HCT116 (cell line): ENCODE results near the gene WHRN. TPM values are rescaled to one million over a fixed set of nuclear protein-coding genes. Genes with fewer than 3 reads are reported as not detected.

ENCODE experiments used
- ATAC-seq: fragments of 200-7000 bp; cut with Tn5 transposase; 2 replicates; pipeline ENCODE4 v1.9.1; 2020; ENCODE audit warnings: mild to moderate bottlenecking, moderate library complexity
- BruUV-seq: library from RNA; stranded (reverse); fragments of 400-500 nt; replicated peaks from 2 replicates; lab custom pipeline; 2021; lab: Mats Ljungman, UMichigan
- CTCF ChIA-PET: fragments of 300-600 bp; sonication (Branson Sonifier 250); formaldehyde crosslinking; loops from one replicate; lab custom pipeline; 2021; ENCODE audit warnings: antibody characterized with exemption; lab: Charles Lee
- POLR2A ChIA-PET: fragments of 300-600, 350-600 bp; sonication (Branson Sonifier 250); formaldehyde crosslinking; loops from one replicate; lab custom pipeline; 2021; ENCODE audit warnings: antibody characterized with exemption; lab: Charles Lee
- RAD21 ChIA-PET, 2 experiments: fragments of 300-600 bp; sonication (Branson Sonifier 250); formaldehyde crosslinking; loops; one replicate each; lab custom pipeline; 2023; ENCODE audit warnings: low total read pairs in 2 of 2; ENCODE audit not compliant: uncharacterized antibody in 2 of 2, unreplicated experiment in 2 of 2, low non-redundant PET in 1 of 2; lab: Charles Lee
- DNase-seq: peaks from one replicate; pipeline ENCODE4 v3.0.0-alpha.2; 2010; ENCODE audit warnings: low read depth, low spot score
- H2AFZ ChIP-seq: fragments of 200-600 bp; shearing (Covaris generic), sonication (generic); 2 replicates; pipeline ENCODE4 v1.6.1; 2017; ENCODE audit warnings: low read depth, mixed run types, mixed read lengths, antibody characterized with exemption, low read length; ENCODE audit not compliant: poor library complexity, severe bottlenecking
- H3K27ac ChIP-seq: 2 replicates; pipeline ENCODE4 v1.5.1; 2012; ENCODE audit warnings: low read depth, low read length
- H3K27me3 ChIP-seq: fragments of 200-600 bp; sonication (generic); 2 replicates; pipeline ENCODE4 v1.6.1; 2016; ENCODE audit warnings: mixed run types, low read length, mixed read lengths; ENCODE audit not compliant: insufficient read depth
- H3K36me3 ChIP-seq, 2 experiments: fragments of 200-500 bp in 1 of 2; fragments of 200-600 bp in 1 of 2; sonication (Bioruptor generic) in 1 of 2; sonication (generic) in 1 of 2; 2 replicates each; pipeline versions ENCODE4 v1.5.1 to v1.6.1; 2014 to 2016; ENCODE audit warnings: low read length in 2 of 2, inconsistent platforms in 1 of 2, mixed read lengths in 1 of 2, mixed run types in 1 of 2; ENCODE audit not compliant: insufficient read depth in 2 of 2, control insufficient read depth in 1 of 2
- H3K4me1 ChIP-seq, 2 experiments: fragments of 200-600 bp in 1 of 2; sonication (generic) in 1 of 2; 2 replicates each; pipeline versions ENCODE4 v1.5.1 to v1.6.1; 2012 to 2017; ENCODE audit warnings: low read length in 2 of 2, inconsistent platforms in 1 of 2, mild to moderate bottlenecking in 1 of 2, mixed read lengths in 1 of 2, mixed run types in 1 of 2, moderate library complexity in 1 of 2; ENCODE audit not compliant: insufficient read depth in 2 of 2, control insufficient read depth in 1 of 2
- H3K4me2 ChIP-seq: fragments of 200-600 bp; sonication (generic); 2 replicates; pipeline ENCODE4 v1.6.1; 2017; ENCODE audit warnings: mixed run types, low read length, mixed read lengths
- H3K4me3 ChIP-seq, 2 experiments: fragments of 200-600 bp in 1 of 2; sonication (generic) in 1 of 2; replicated peaks in 1 of 2; 2 replicates each; pipeline ENCODE4 v1.5.1; 2011 to 2016; ENCODE audit warnings: low read length in 2 of 2, control low read depth in 1 of 2, low read depth in 1 of 2, mild to moderate bottlenecking in 1 of 2, mixed read lengths in 1 of 2, mixed run types in 1 of 2
- H3K79me2 ChIP-seq: fragments of 200-600 bp; sonication (generic); 2 replicates; pipeline ENCODE4 v1.6.1; 2017; ENCODE audit warnings: mild to moderate bottlenecking, mixed run types, low read length, moderate library complexity, mixed read lengths; ENCODE audit not compliant: insufficient read depth
- H3K9ac ChIP-seq: fragments of 200-600 bp; sonication (generic); 2 replicates; pipeline ENCODE4 v1.6.1; 2016; ENCODE audit warnings: low read length, mixed read lengths
- H3K9me2 ChIP-seq: fragments of 200-600 bp; sonication (generic), shearing (Covaris generic); 2 replicates; pipeline ENCODE4 v1.6.1; 2017; ENCODE audit warnings: mixed run types, mild to moderate bottlenecking, moderate library complexity; ENCODE audit not compliant: insufficient read depth
- H3K9me3 ChIP-seq, 2 experiments: fragments of 200-500 bp in 1 of 2; fragments of 200-600 bp in 1 of 2; sonication (Bioruptor generic) in 1 of 2; sonication (generic) in 1 of 2; 2 replicates each; pipeline ENCODE4 v1.6.1; 2014 to 2017; ENCODE audit warnings: low read length in 2 of 2, mixed read lengths in 2 of 2, inconsistent platforms in 1 of 2, low read depth in 1 of 2, mild to moderate bottlenecking in 1 of 2, mixed run types in 1 of 2, moderate library complexity in 1 of 2; ENCODE audit not compliant: control insufficient read depth in 1 of 2, insufficient read depth in 1 of 2
- H4K20me1 ChIP-seq: fragments of 200-600 bp; sonication (generic), shearing (Covaris generic); 2 replicates; pipeline ENCODE4 v1.6.1; 2017; ENCODE audit warnings: mixed run types, mild to moderate bottlenecking, moderate library complexity; ENCODE audit not compliant: insufficient read depth
- EGR1 ChIP-seq: IDR thresholded peaks from 2 replicates; pipeline ENCODE4 v1.6.1; 2012; ENCODE audit warnings: low read depth
- ELF1 ChIP-seq: IDR thresholded peaks from 2 replicates; pipeline ENCODE4 v1.6.1; 2012; ENCODE audit warnings: low read depth, borderline replicate concordance
- JUND ChIP-seq: IDR thresholded peaks from 2 replicates; pipeline ENCODE4 v1.6.1; 2012
- RAD21 ChIP-seq: IDR thresholded peaks from 2 replicates; pipeline ENCODE4 v1.6.1; 2012; ENCODE audit warnings: low read depth, mild to moderate bottlenecking
- SIN3A ChIP-seq: IDR thresholded peaks from 2 replicates; pipeline ENCODE4 v1.6.1; 2012; ENCODE audit warnings: low read depth
- SP1 ChIP-seq: IDR thresholded peaks from 2 replicates; pipeline ENCODE4 v1.6.1; 2012; ENCODE audit warnings: low read depth
- SRF ChIP-seq: IDR thresholded peaks from 2 replicates; pipeline ENCODE4 v1.6.1; 2012; ENCODE audit warnings: low read depth
- intact Hi-C: fragments of 100-400 bp; cut with micrococcal nuclease; formaldehyde crosslinking; loops from 2 replicates; pipeline ENCODE4 v1.10.0; 2022
- total RNA-seq: library from RNA; stranded (reverse); gene quantifications from one replicate; pipeline ENCODE4 v1.2.1, GENCODE V29; 2021; ENCODE audit not compliant: unreplicated experiment
- TF ChIP-seq, protein P1 (sequence below): IDR thresholded peaks from 2 replicates; pipeline ENCODE4 v1.6.1; 2012

WHRN gene
- total RNA-seq, 1 experiment from 2014 or later: 12.8 TPM

DNA sequence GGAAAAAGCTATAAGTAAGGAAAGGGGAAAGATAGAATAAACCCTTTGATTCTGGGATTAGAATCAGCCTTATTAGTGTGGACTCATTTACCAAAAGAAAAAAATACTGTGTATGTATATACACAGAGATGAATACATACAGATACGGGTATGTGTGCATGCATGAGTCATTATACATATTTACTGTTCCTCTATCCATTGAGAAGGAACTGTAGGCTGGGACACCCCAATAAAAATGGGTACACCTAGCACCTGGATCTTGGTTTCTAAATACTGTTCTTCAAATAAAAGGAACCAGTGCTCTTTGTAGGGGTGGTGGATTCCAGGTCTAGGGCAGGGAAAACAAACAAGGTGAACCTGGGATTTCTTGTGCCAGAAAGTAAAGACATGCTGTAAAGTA is 48.3 kb downstream of the WHRN start:
- Histone ChIP-seq H2AFZ (no peak overlapping the region), H3K4me1 (no peaks in the 10 kb centered on the region), H3K27ac (no peak overlapping the region), H3K79me2 (no peaks in the 10 kb centered on the region), H3K9me2 (no peaks in the 10 kb centered on the region), H3K36me3 (no peaks in the 10 kb centered on the region), H3K4me2 (no peak overlapping the region), H3K4me3 (no peak overlapping the region), H4K20me1 (no peaks in the 10 kb centered on the region), H3K27me3 (no peaks in the 10 kb centered on the region), H3K9ac (no peak overlapping the region), H3K9me3 (no peaks in the 10 kb centered on the region)
- no TSS peak for BruUV-seq
- CTCF ChIA-PET: no interaction called here
- POLR2A ChIA-PET: no interaction called here
- intact Hi-C loops: no loop called here
- RAD21 ChIA-PET: no interaction called here
- ATAC-seq (no peak), DNase-seq (no peak)
- TF ChIP-seq EGR1 (no peak), SIN3A (no peak)

DNA sequence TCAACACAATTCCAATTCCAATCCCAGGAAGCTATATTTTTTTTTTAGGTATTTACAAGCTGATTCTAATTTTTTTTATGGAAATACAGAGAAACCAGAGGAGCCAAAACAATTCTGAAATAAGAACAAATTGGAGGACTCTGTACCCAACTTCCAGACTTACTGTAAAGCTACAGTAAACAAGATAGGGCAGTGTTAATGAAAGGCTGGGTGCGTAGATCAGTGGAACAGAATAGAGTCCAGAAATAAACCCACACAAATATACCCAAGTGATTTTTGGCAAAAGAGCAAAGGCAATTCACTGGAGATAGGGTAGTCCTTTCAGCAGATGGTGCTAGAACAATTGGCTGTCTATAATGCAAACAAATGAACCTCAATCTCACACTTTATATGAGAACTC is 50.6 kb downstream of the WHRN start:
- TF ChIP-seq JUND (no peak), RAD21 (no peak), ELF1 (no peak), SP1 (no peak), SRF (no peak)
- TF ChIP-seq, protein P1, sequence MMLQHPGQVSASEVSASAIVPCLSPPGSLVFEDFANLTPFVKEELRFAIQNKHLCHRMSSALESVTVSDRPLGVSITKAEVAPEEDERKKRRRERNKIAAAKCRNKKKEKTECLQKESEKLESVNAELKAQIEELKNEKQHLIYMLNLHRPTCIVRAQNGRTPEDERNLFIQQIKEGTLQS: no peak
- intact Hi-C loops: no loop called here
- Histone ChIP-seq H2AFZ (no peak overlapping the region), H3K4me3 (no peak overlapping the region), H3K4me1 (no peaks in the 10 kb centered on the region), H3K9me2 (no peaks in the 10 kb centered on the region), H3K79me2 (no peaks in the 10 kb centered on the region), H3K27ac (no peak overlapping the region), H3K9me3 (no peaks in the 10 kb centered on the region), H3K9ac (no peak overlapping the region), H4K20me1 (no peaks in the 10 kb centered on the region), H3K4me2 (no peak overlapping the region), H3K36me3 (no peaks in the 10 kb centered on the region), H3K27me3 (no peaks in the 10 kb centered on the region)
- ChIA-PET RAD21 (no interaction called here), CTCF (no interaction called here), POLR2A (no interaction called here)
- DNase-seq (no peak), ATAC-seq (no peak)
- BruUV-seq: no TSS peak
